ENCODE measurements around the gene LOXL3. TPM values are rescaled to one million over a fixed set of nuclear protein-coding genes. Genes with fewer than 3 reads are reported as not detected.
A peak's percentile ranks its signal among the peaks of the same experiment; 100 is the strongest.
"Not testable (repeated sequence)": the region's sequence is repeated elsewhere in the genome, so short reads cannot be mapped to it uniquely, and the experiment has no call there.

Gene LOXL3
- total RNA-seq, 3 donors from 2014 or later (not counting 1 experiment from before 2014, with no cell fraction given), result 0.43 to 2.0 (median 0.93) TPM

- Histone ChIP-seq H3K9me3 (ENCODE audit: control insufficient read depth, insufficient read depth, low read length) (no peaks in the 10 kb centered on the region), H3K36me3 (ENCODE audit: control insufficient read depth, insufficient read depth, low read length) (peaks cover 20% of the 10 kb centered on the region), H3K27me3 (ENCODE audit: control insufficient read depth, insufficient read depth, low read length) (no peaks in the 10 kb centered on the region), H3K4me1 (ENCODE audit: control insufficient read depth, insufficient read depth, low read length) (peaks cover 21% of the 10 kb centered on the region), H3K4me3 (ENCODE audit: low read length) (no peak overlapping the region), H3K27ac (ENCODE audit: low read length) (no peak overlapping the region)
- no peak overlapping the region for H3K4me3 Mint-ChIP-seq
- DNase-seq (no peak), ATAC-seq (no peak)
- H3K9me3 Mint-ChIP-seq, result no peaks in the 10 kb centered on the region
- no peaks in the 10 kb centered on the region for H3K27me3 Mint-ChIP-seq (ENCODE audit: low read depth in 2 of 2)
- H3K27ac Mint-ChIP-seq, result no peak overlapping the region
- intact Hi-C loops (cut with micrococcal nuclease), result no loop called here
- H3K36me3 Mint-ChIP-seq, result peaks cover 8% of the 10 kb centered on the region
- peaks cover 19 to 38% of the 10 kb centered on the region in 2 donors for H3K4me1 Mint-ChIP-seq
- TF ChIP-seq CTCF (IDR thresholded peaks at IDR 0.05), result no peak
- WGBS (ENCODE audit: insufficient coverage), result 93% methylated on average over 2 of the region's 2 CpGs
Measured at GRCh38 chr2:74486141-74486540, 67.6 kb downstream of the LOXL3 start.

- Mint-ChIP-seq H3K4me3 (peak overlapping the region; percentile 99), H3K27ac (peak overlapping the region; percentile 97), H3K4me1 (peaks cover 24 to 35% of the 10 kb centered on the region in 2 donors)
- Histone ChIP-seq H3K4me3 (ENCODE audit: low read length) (peak overlapping the region; percentile 81), H3K36me3 (ENCODE audit: control insufficient read depth, insufficient read depth, low read length) (peaks cover 21% of the 10 kb centered on the region), H3K4me1 (ENCODE audit: control insufficient read depth, insufficient read depth, low read length) (peaks cover 29% of the 10 kb centered on the region), H3K27ac (ENCODE audit: low read length) (peak overlapping the region; percentile 88)
- H3K36me3 Mint-ChIP-seq; H3K9me3 Mint-ChIP-seq; DNase-seq; H3K9me3 ChIP-seq (ENCODE audit: control insufficient read depth, insufficient read depth, low read length); H3K27me3 Mint-ChIP-seq (ENCODE audit: low read depth in 2 of 2); ATAC-seq; H3K27me3 ChIP-seq (ENCODE audit: control insufficient read depth, insufficient read depth, low read length): not testable (repeated sequence)
- 89% methylated on average over 19 of the region's 19 CpGs for WGBS (ENCODE audit: insufficient coverage)
- intact Hi-C loops (cut with micrococcal nuclease), result loop anchor here (1.0 to 2.0 kb wide), 8 partner anchors 11 to 393 kb away; partner anchors contain the start of genes C2orf81, INO80B, MRPL53 and PCGF1
Measured at GRCh38 chr2:74483675-74484164, 70.0 kb downstream of the LOXL3 start.

- no peaks in the 10 kb centered on the region for H3K9me3 Mint-ChIP-seq
- Histone ChIP-seq H3K4me1 (ENCODE audit: control insufficient read depth, insufficient read depth, low read length) (peaks cover 29% of the 10 kb centered on the region), H3K36me3 (ENCODE audit: control insufficient read depth, insufficient read depth, low read length) (peaks cover 20% of the 10 kb centered on the region), H3K9me3 (ENCODE audit: control insufficient read depth, insufficient read depth, low read length) (no peaks in the 10 kb centered on the region), H3K27me3 (ENCODE audit: control insufficient read depth, insufficient read depth, low read length) (no peaks in the 10 kb centered on the region), H3K4me3 (ENCODE audit: low read length) (peak within 1 kb of the TSS; percentile 81), H3K27ac (ENCODE audit: low read length) (peak within 1 kb of the TSS; percentile 88)
- intact Hi-C loops (cut with micrococcal nuclease), result loop anchor here (1.0 to 2.0 kb wide), 8 partner anchors 11 to 394 kb away; partner anchors contain the start of genes C2orf81, INO80B, MRPL53 and PCGF1
- peak within 1 kb of the TSS; percentile 99 for H3K4me3 Mint-ChIP-seq
- ATAC-seq, result peak; percentile 91 to 98 (median 92)
- peaks cover 8% of the 10 kb centered on the region for H3K36me3 Mint-ChIP-seq
- under 1% methylated on average over 50 of the region's 50 CpGs for WGBS (ENCODE audit: insufficient coverage)
- peaks cover 24 to 35% of the 10 kb centered on the region in 2 donors for H3K4me1 Mint-ChIP-seq
- TF ChIP-seq CTCF (IDR thresholded peaks at IDR 0.05), result peak; percentile 85
- peak; percentile 88 to 96 for DNase-seq
- H3K27ac Mint-ChIP-seq, result peak within 1 kb of the TSS; percentile 97
- H3K27me3 Mint-ChIP-seq (ENCODE audit: low read depth in 2 of 2), result no peaks in the 10 kb centered on the region
Measured at GRCh38 chr2:74482801-74483674, 70.7 kb downstream of the LOXL3 start, which contains the start of the genes CCDC142 and TTC31. Gene CCDC142, minus strand, starts transcription at chr2:74482998. Its CDS starts 161 bp downstream, at chr2:74482837. Gene TTC31, plus strand, starts transcription at chr2:74483081. Its CDS starts 15 bp downstream, at chr2:74483096.

Other genes starting within 250 kb of the LOXL3 start
- gene SLC4A5, start 210.5 kb downstream of the LOXL3 start, total RNA-seq, result 1 to 10 TPM; 5.3 to 8.4 (median 8.0) TPM
- 100 to 1,000 TPM; 103 to 116 (median 116) TPM for gene DCTN1, start 173.6 kb downstream of the LOXL3 start, total RNA-seq
- gene C2orf81, start 132.3 kb downstream of the LOXL3 start, total RNA-seq, result 1 to 10 TPM; 1.7 to 3.2 (median 1.7) TPM
- gene WDR54, start 132.2 kb downstream of the LOXL3 start, total RNA-seq, result 10 to 100 TPM; 28.0 to 35.3 (median 28.0) TPM
- 10 to 100 TPM; 11.0 to 26.5 (median 15.1) TPM for gene RTKN, start 112.0 kb downstream of the LOXL3 start, total RNA-seq
- gene INO80B, start 98.9 kb downstream of the LOXL3 start, total RNA-seq, result 10 to 100 TPM; 34.0 to 48.0 (median 37.7) TPM
- 10 to 100 TPM; 65.1 to 68.3 (median 65.4) TPM for gene WBP1, start 95.5 kb downstream of the LOXL3 start, total RNA-seq
- 10 to 100 TPM; 87.0 to 93.4 (median 91.5) TPM for gene MOGS, start 88.6 kb downstream of the LOXL3 start, total RNA-seq
- 10 to 100 TPM; 42.4 to 49.7 (median 42.4) TPM for gene MRPL53, start 81.3 kb downstream of the LOXL3 start, total RNA-seq
- gene CCDC142, start 70.9 kb downstream of the LOXL3 start, total RNA-seq, result 10 to 100 TPM; 14.9 to 25.2 (median 15.6) TPM
- gene TTC31, start 70.9 kb downstream of the LOXL3 start, total RNA-seq, result 10 to 100 TPM; 51.3 to 59.7 (median 53.1) TPM
- gene LBX2, start 54.3 kb downstream of the LOXL3 start, total RNA-seq, result 1 to 10 TPM; 1.7 to 1.9 (median 1.8) TPM
- gene PCGF1, start 46.2 kb downstream of the LOXL3 start, total RNA-seq, result 10 to 100 TPM; 22.9 to 35.9 (median 33.2) TPM
- gene TLX2, start 39.5 kb downstream of the LOXL3 start, total RNA-seq, result under 1 TPM in 2 of 3 donors, not detected in 1; 0.23 to 0.45 TPM
- under 1 TPM in 2 of 3 donors, not detected in 1; 0.21 to 0.43 TPM for gene DQX1, start 27.7 kb downstream of the LOXL3 start, total RNA-seq
- gene AUP1, start 24.2 kb downstream of the LOXL3 start, total RNA-seq, result 100 to 1,000 TPM; 234 to 242 (median 237) TPM
- 10 to 100 TPM; 32.1 to 47.6 (median 45.2) TPM for gene HTRA2, start 24.0 kb downstream of the LOXL3 start, total RNA-seq
- 10 to 100 TPM; 17.4 to 24.9 (median 23.9) TPM for gene DOK1, start 778 bp upstream of the LOXL3 start, total RNA-seq
- gene M1AP, start 94.4 kb upstream of the LOXL3 start, total RNA-seq, result not detected
- 10 to 100 TPM in 2 of 3 donors, 1 to 10 TPM in 1; 7.3 to 18.0 (median 10.8) TPM for gene SEMA4F, start 100.3 kb upstream of the LOXL3 start, total RNA-seq

Data from natural killer cell (primary cell).